ENCODE measurements around the gene CDK11A. TPM values are rescaled to one million over a fixed set of nuclear protein-coding genes. Genes with fewer than 3 reads are reported as not detected.

The CDK11A gene
- total RNA-seq, 1 donor from 2014 or later = 47.9 TPM

- no peak for DNase-seq (ENCODE audit: low spot score in 2 of 2, unreplicated experiment in 2 of 2)
- no peak overlapping the region for H3K4me3 Mint-ChIP-seq
- peaks cover 11% of the 10 kb centered on the region for H3K36me3 Mint-ChIP-seq
- no peak overlapping the region for H3K27ac Mint-ChIP-seq
- TF ChIP-seq, protein P1, sequence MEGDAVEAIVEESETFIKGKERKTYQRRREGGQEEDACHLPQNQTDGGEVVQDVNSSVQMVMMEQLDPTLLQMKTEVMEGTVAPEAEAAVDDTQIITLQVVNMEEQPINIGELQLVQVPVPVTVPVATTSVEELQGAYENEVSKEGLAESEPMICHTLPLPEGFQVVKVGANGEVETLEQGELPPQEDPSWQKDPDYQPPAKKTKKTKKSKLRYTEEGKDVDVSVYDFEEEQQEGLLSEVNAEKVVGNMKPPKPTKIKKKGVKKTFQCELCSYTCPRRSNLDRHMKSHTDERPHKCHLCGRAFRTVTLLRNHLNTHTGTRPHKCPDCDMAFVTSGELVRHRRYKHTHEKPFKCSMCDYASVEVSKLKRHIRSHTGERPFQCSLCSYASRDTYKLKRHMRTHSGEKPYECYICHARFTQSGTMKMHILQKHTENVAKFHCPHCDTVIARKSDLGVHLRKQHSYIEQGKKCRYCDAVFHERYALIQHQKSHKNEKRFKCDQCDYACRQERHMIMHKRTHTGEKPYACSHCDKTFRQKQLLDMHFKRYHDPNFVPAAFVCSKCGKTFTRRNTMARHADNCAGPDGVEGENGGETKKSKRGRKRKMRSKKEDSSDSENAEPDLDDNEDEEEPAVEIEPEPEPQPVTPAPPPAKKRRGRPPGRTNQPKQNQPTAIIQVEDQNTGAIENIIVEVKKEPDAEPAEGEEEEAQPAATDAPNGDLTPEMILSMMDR (IDR thresholded peaks at IDR 0.05; ENCODE audit: unreplicated experiment) = no peak
- no peaks in the 10 kb centered on the region for H3K4me1 Mint-ChIP-seq
- no peaks in the 10 kb centered on the region for H3K27me3 Mint-ChIP-seq (ENCODE audit: low read depth)
- no peaks in the 10 kb centered on the region for H3K9me3 Mint-ChIP-seq
These were observed 31.7 kb upstream of the CDK11A start for GRCh38 chr1:1755852-1756251.

DNA sequence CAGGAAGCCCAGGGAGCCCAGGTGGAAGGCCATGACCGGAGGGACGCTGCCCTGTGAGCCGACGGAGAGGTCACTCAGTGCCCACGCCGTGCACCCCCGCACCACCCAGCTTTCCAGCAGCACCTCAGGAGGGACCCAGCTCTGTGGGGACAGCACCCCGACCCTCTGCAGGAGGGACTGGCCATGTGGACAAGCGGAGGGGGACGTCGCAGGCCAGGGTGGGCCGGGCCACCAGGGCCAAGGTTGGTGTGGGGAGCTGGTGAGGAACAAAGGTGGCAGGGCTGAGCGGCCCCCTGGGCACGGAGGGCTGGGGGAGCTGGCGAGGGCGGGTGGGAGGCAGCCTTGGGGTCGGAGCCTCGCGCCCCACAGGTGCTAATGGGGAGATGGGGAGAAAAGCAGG is 31.3 kb upstream of the CDK11A start:
- Mint-ChIP-seq H3K27me3 (ENCODE audit: low read depth) (no peaks in the 10 kb centered on the region), H3K9me3 (no peaks in the 10 kb centered on the region), H3K4me3 (no peak overlapping the region), H3K4me1 (no peaks in the 10 kb centered on the region), H3K36me3 (peaks cover 11% of the 10 kb centered on the region), H3K27ac (no peak overlapping the region)
- DNase-seq (ENCODE audit: low spot score in 2 of 2, unreplicated experiment in 2 of 2) = no peak
- TF ChIP-seq, protein P1 (IDR thresholded peaks at IDR 0.05; ENCODE audit: unreplicated experiment) = no peak

DNA sequence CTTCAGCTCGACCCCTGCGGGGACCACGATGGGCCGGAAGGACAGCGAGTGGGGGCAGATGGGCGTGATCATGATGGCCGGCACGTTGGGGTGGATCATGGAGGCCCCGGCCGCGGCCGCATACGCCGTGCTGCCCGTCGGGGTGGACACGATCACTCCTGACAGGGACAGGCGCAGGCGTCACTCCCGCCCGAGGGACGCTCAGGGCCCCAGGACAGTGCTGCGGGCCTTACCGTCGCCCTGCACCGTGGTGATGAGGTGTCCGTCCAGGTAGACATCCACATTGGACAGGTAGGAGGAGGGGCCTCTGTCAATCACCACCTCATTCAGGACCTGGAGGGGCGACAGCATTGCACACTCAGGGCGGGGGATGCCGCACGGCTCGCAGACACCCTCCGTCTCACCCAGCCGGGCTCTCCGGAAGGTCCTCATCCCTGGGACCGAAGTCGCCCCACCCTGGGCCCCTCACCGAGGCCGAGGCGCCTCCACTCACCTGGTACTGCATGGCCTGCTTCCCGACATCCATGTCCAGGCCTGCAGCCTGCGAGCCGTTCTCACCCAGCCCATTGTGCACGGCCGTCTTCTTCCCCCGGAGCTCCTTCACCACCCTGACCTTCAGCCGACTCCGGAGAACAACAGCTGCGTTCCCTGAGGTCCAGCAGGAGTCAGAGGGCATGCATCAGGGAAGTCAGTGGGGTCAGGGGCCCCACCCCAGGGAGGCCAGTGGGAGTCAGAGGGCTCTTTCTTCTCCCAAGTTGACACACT is 30.1 kb upstream of the CDK11A start:
- Mint-ChIP-seq H3K9me3 (no peaks in the 10 kb centered on the region), H3K4me1 (no peaks in the 10 kb centered on the region), H3K27me3 (ENCODE audit: low read depth) (no peaks in the 10 kb centered on the region), H3K36me3 (peaks cover 11% of the 10 kb centered on the region), H3K4me3 (no peak overlapping the region), H3K27ac (no peak overlapping the region)
- DNase-seq (ENCODE audit: low spot score in 2 of 2, unreplicated experiment in 2 of 2) = no peak
- TF ChIP-seq, protein P1 (IDR thresholded peaks at IDR 0.05; ENCODE audit: unreplicated experiment) = no peak

GRCh38 chr1:1753607-1754005 is 29.4 kb upstream of the CDK11A start:
- Mint-ChIP-seq H3K27ac (no peak overlapping the region), H3K9me3 (no peaks in the 10 kb centered on the region), H3K4me1 (no peaks in the 10 kb centered on the region), H3K27me3 (ENCODE audit: low read depth) (no peaks in the 10 kb centered on the region), H3K36me3 (peaks cover 11% of the 10 kb centered on the region), H3K4me3 (no peak overlapping the region)
- DNase-seq (ENCODE audit: low spot score in 2 of 2, unreplicated experiment in 2 of 2) = no peak
- TF ChIP-seq, protein P1 (IDR thresholded peaks at IDR 0.05; ENCODE audit: unreplicated experiment) = no peak

DNA sequence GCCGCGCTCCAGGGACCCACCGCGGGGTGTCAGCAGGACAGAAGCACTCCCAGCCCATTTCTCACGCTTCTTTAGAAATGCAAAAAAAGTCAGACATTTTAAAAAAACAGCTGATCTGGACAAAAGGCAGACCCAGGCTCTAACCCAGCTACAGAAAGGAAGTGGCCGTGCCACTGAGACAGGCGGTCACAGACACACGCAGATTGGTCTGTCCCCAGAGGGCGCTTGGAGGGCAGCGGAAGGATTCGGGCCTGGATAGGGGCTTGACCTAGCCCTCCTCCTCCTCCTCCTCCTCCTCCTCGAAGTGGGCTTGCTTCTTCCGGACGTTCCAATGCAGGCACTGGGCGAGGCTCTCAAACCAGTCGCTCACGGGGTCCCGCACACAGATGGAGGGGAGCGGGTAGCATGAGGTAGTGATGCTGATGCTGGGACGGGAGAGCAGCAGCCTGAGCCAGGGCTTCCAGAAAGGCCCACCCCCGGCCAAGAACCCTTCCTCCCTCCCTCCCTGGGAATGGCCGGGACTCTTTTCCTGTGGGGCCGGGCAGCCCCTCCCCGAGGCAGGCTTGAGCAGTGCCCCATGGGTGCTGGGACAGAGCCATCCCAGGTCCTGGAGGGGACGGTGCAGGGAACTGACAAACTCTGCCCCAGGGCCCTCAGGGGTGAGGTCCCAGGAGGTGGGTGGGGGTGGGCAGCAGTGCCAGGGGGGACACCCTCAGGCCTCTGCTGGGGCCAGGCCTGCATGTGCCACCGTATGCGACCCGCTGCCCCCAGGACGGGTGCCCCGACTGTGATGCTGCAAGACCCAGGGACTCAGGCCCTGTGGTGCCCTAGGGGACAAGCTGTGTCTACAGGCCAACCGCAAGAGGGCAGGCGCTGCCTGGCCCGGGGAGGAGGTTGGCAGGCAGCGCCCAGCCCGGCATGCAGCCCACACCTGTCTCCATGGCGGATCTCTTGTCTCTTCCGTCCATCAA is 28.8 kb upstream of the CDK11A start:
- no peaks in the 10 kb centered on the region for H3K4me1 Mint-ChIP-seq
- no peaks in the 10 kb centered on the region for H3K9me3 Mint-ChIP-seq
- H3K27me3 Mint-ChIP-seq (ENCODE audit: low read depth) = no peaks in the 10 kb centered on the region
- TF ChIP-seq, protein P1 (IDR thresholded peaks at IDR 0.05; ENCODE audit: unreplicated experiment) = no peak
- no peak overlapping the region for H3K4me3 Mint-ChIP-seq
- DNase-seq (ENCODE audit: low spot score in 2 of 2, unreplicated experiment in 2 of 2) = no peak
- H3K27ac Mint-ChIP-seq = no peak overlapping the region
- H3K36me3 Mint-ChIP-seq = peaks cover 11% of the 10 kb centered on the region

Data from mesothelial cell of epicardium (in vitro differentiated cells).